OCI-LY3 (cell line): ENCODE results near the gene RFPL2.

ENCODE experiments used
- EZH2phosphoT487 ChIP-seq: fragments of 200-600 bp; shearing (Covaris generic); IDR thresholded peaks from 2 replicates; pipeline ENCODE4 v1.6.1; 2018; ENCODE audit warnings: antibody characterized with exemption, mixed run types, low read depth
- TF ChIP-seq, protein P1 (sequence below): fragments of 200-600, 300-600 bp; sonication (generic); IDR thresholded peaks from 2 replicates; pipeline ENCODE4 v1.5.1; 2014; ENCODE audit warnings: antibody characterized with exemption, low read length, low read depth

DNA sequence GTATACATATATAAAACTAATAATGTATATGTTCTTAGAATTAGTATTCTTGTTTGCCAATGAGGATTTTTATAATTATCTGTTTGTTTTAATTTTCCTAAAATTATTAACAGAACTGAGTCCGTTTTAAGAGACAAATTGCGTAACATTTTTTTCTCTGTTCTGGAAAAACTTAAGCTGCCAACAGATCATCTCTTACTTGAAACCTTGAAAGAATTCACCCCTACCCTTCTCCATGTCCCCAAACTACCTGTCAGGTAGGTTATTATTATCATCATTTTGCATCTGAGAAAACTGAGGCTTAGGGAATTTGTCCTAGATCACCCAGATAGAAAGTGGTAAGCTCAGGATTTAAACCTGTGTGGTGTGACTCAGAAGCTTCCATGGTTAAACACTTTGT lies 35.6 kb upstream of the RFPL2 start:
- TF ChIP-seq, protein P1, sequence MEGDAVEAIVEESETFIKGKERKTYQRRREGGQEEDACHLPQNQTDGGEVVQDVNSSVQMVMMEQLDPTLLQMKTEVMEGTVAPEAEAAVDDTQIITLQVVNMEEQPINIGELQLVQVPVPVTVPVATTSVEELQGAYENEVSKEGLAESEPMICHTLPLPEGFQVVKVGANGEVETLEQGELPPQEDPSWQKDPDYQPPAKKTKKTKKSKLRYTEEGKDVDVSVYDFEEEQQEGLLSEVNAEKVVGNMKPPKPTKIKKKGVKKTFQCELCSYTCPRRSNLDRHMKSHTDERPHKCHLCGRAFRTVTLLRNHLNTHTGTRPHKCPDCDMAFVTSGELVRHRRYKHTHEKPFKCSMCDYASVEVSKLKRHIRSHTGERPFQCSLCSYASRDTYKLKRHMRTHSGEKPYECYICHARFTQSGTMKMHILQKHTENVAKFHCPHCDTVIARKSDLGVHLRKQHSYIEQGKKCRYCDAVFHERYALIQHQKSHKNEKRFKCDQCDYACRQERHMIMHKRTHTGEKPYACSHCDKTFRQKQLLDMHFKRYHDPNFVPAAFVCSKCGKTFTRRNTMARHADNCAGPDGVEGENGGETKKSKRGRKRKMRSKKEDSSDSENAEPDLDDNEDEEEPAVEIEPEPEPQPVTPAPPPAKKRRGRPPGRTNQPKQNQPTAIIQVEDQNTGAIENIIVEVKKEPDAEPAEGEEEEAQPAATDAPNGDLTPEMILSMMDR = no peak
- no peak for TF ChIP-seq EZH2phosphoT487
